Measurements from ENCODE around the gene TCF7L1. TPM values are rescaled to one million over a fixed set of nuclear protein-coding genes. Genes with fewer than 3 reads are reported as not detected.
A peak's percentile ranks its signal among the peaks of the same experiment; 100 is the strongest.

TCF7L1 gene, protein sequence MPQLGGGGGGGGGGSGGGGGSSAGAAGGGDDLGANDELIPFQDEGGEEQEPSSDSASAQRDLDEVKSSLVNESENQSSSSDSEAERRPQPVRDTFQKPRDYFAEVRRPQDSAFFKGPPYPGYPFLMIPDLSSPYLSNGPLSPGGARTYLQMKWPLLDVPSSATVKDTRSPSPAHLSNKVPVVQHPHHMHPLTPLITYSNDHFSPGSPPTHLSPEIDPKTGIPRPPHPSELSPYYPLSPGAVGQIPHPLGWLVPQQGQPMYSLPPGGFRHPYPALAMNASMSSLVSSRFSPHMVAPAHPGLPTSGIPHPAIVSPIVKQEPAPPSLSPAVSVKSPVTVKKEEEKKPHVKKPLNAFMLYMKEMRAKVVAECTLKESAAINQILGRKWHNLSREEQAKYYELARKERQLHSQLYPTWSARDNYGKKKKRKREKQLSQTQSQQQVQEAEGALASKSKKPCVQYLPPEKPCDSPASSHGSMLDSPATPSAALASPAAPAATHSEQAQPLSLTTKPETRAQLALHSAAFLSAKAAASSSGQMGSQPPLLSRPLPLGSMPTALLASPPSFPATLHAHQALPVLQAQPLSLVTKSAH
- 10 to 100 TPM; 56.7 to 62.1 (median 58.2) TPM for polyA plus RNA-seq (ENCODE audit: insufficient read length in 3 of 3)
- long read RNA-seq, donor 1, transcript TCF7L1-201 (12 exons, 2,968 nt) = major isoform, 6 of 6 reads
- long read RNA-seq, donor 1, partial matches to known transcripts = 0 of 6 reads
- long read RNA-seq, donor 1, other reads (novel, unspliced or antisense) = 0 of 6 reads
- long read RNA-seq, donor 2, transcript TCF7L1-201 (12 exons, 2,968 nt) = major isoform, 13 of 24 reads
- long read RNA-seq, donor 2, partial matches to known transcripts = 10 of 24 reads
- long read RNA-seq, donor 2, other reads (novel, unspliced or antisense) = 0 of 24 reads
- long read RNA-seq, donor 3, transcript TCF7L1-201 (12 exons, 2,968 nt) = major isoform, 11 of 25 reads
- long read RNA-seq, donor 3, partial matches to known transcripts = 14 of 25 reads
- long read RNA-seq, donor 3, other reads (novel, unspliced or antisense) = 0 of 25 reads
- long read RNA-seq, donor 4, transcript TCF7L1-201 (12 exons, 2,968 nt) = major isoform, 12 of 21 reads
- long read RNA-seq, donor 4, partial matches to known transcripts = 9 of 21 reads
- long read RNA-seq, donor 4, other reads (novel, unspliced or antisense) = 0 of 21 reads
- long read RNA-seq, donor 5, partial matches to known transcripts = 5 of 8 reads
- long read RNA-seq, donor 5, other reads (novel, unspliced or antisense) = 0 of 8 reads
- long read RNA-seq, donor 6, transcript TCF7L1-201 (12 exons, 2,968 nt) = major isoform, 12 of 23 reads
- long read RNA-seq, donor 6, partial matches to known transcripts = 10 of 23 reads
- long read RNA-seq, donor 6, other reads (novel, unspliced or antisense) = 0 of 23 reads
- long read RNA-seq, donor 7, transcript TCF7L1-201 (12 exons, 2,968 nt) = major isoform, 8 of 38 reads
- long read RNA-seq, donor 7, partial matches to known transcripts = 30 of 38 reads
- long read RNA-seq, donor 7, other reads (novel, unspliced or antisense) = 0 of 38 reads
- long read RNA-seq, donor 8, partial matches to known transcripts = 29 of 33 reads
- long read RNA-seq, donor 8, other reads (novel, unspliced or antisense) = 0 of 33 reads
- long read RNA-seq, donor 9, transcript TCF7L1-201 (12 exons, 2,968 nt) = major isoform, 11 of 19 reads
- long read RNA-seq, donor 9, partial matches to known transcripts = 8 of 19 reads
- long read RNA-seq, donor 9, other reads (novel, unspliced or antisense) = 0 of 19 reads
- long read RNA-seq, donor 10, transcript TCF7L1-201 (12 exons, 2,968 nt) = major isoform, 11 of 19 reads
- long read RNA-seq, donor 10, partial matches to known transcripts = 7 of 19 reads
- long read RNA-seq, donor 10, other reads (novel, unspliced or antisense) = 0 of 19 reads
- long read RNA-seq, donor 11, partial matches to known transcripts = 25 of 28 reads
- long read RNA-seq, donor 11, other reads (novel, unspliced or antisense) = 0 of 28 reads
- long read RNA-seq, donor 12, transcript TCF7L1-201 (12 exons, 2,968 nt) = major isoform, 13 of 74 reads
- long read RNA-seq, donor 12, partial matches to known transcripts = 61 of 74 reads
- long read RNA-seq, donor 12, other reads (novel, unspliced or antisense) = 0 of 74 reads
- long read RNA-seq, donor 13, transcript TCF7L1-201 (12 exons, 2,968 nt) = major isoform, 6 of 23 reads
- long read RNA-seq, donor 13, partial matches to known transcripts = 16 of 23 reads
- long read RNA-seq, donor 13, other reads (novel, unspliced or antisense) = 0 of 23 reads
- long read RNA-seq, donor 14 = 0 reads
- long read RNA-seq, donor 15, transcript TCF7L1-201 (12 exons, 2,968 nt) = major isoform, 9 of 22 reads
- long read RNA-seq, donor 15, partial matches to known transcripts = 11 of 22 reads
- long read RNA-seq, donor 15, other reads (novel, unspliced or antisense) = 0 of 22 reads
- long read RNA-seq, donor 16, transcript TCF7L1-201 (12 exons, 2,968 nt) = major isoform, 7 of 54 reads
- long read RNA-seq, donor 16, partial matches to known transcripts = 47 of 54 reads
- long read RNA-seq, donor 16, other reads (novel, unspliced or antisense) = 0 of 54 reads

DNA sequence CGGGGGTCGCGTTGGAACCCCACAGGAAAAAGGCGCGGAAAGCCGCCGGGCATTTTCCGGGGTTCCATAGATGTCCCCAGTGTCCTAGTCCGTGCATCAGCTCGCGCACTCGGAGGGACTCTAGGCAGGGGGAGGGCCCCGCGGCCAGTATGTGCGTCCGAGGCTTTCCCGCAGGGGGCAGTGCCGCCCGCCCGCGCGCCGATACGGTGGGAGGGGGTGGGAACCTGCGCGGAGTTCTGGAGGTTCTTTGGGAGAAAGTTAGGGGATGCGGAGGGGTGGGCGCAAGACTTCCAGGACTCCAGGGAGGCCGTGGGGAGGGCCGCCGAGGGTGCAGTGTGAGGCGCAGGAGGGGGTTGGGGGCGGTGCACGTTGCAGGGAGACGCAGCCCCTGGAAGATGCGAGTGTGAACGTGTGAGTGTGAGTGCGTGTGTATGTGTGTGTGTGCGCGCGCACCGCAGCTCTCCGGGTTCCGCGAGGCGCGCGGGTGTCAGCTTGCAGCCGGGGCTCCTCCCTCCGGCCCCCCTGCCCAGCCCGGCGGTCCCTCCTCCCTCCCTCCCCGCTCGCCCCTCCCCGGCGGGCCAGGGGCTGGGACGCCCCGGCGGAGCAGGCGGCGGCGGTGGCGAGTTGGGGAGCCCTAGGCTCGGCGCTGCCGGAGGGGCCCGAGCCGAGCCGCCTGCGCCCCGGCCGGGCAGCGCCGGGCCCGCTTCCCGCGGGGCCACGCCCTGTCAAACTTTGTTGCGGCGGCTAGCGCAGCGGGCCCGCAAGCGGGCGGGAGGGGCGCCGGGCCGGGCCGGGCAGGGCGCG, at the start of gene TCF7L1:
TSS of gene TCF7L1 (plus strand) at position 559 of the 804 bp plus-strand sequence. CDS start 293 bp downstream, outside the sequence.
- DNase-seq = peak; percentile 92

DNA sequence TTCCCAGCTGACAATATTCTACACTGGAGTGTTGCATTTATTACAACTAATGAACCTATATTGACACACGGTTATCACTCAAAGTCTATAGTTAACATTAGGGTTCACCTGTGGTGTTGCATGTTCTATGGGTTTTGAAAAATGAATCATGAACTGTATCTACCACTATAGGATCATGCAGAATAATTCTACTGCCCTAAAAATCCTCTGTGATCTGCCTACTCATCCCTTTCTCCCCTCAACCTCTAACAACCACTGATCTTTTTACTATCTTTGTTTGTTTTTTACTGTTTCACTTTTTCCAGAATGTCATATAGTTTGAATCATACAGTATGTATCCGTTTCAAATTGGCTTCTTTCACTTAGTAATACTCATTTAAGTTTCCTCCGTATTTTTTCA, 47.6 kb upstream of the TCF7L1 start:
- DNase-seq = no peak

DNA sequence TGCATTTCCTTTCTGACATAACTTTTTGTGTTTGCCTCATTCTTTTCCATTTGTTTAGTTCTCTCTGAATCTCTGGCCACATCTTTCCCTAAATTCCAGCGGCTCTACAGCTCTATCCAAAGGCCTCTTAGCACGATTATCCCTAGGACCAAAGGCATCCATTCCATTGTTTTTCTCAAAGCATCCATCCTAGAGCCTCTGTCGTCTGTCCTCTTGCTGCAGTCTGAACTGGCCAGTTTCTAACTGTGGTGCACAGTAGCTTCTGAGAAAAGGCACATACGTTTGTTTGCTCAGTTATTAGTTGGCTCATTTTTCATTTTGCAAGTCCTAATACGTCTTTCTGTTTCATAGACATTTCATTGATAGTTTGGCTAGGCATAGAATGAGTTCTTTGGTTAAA, 45.7 kb upstream of the TCF7L1 start:
- no peak for DNase-seq

DNA sequence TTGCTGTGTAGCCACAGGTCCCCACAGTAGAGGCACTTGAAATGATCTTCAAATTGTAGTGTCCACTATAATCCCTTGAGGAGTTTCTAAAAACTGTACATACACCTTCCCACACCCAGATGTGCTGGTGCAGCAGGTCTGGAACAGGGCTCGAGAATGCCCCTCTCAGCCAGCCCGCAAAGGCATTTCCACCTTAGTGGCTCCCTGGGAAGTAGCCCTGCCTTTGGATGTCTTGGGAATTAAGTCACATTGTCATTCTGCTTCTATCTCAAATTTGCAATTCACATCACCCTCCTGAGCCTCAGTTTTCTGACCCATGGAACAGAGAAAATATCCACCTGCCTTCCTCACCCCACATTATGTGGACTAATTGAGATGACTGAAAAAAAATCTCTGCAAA, 44.3 kb upstream of the TCF7L1 start:
- DNase-seq = no peak

DNA sequence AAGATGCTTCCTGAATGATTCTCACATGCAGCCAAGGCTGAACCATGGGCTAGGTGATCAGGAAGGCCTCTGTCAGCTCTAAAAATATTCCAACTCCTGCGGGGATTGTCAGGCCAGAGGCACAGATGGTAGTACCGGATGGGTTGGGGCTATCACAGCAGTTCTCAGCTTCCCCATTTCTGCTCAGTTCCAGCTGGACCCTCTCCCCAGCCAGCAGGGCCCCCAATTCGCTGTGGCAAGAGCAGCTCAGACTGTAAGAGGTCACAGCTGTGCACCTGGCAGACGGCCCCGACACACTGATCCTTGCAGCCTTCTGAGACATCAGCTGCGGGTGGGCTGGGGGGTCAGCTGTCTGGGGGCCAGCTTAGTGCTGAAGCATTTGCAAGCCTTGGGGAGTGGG, 43.6 kb upstream of the TCF7L1 start:
- DNase-seq = no peak

DNA sequence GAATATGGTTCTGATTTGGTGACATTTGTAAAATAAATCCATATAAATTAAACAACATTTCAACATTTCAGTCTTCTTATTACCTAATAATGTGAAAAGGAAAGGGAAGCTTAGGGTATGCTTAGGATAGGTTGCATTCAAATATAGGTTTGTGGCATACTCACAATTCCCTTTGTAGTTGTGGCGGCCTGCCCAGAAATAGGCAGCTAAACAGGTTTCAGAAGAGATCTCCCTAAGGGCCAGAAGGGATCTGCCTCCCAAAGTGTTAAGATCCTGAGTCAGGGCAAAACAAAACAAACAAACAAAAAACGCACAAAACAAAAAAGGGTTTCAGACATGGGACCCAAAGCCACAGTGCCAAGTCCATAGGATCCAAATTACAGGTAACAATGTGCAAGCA, 41.4 kb upstream of the TCF7L1 start:
- DNase-seq = no peak

DNA sequence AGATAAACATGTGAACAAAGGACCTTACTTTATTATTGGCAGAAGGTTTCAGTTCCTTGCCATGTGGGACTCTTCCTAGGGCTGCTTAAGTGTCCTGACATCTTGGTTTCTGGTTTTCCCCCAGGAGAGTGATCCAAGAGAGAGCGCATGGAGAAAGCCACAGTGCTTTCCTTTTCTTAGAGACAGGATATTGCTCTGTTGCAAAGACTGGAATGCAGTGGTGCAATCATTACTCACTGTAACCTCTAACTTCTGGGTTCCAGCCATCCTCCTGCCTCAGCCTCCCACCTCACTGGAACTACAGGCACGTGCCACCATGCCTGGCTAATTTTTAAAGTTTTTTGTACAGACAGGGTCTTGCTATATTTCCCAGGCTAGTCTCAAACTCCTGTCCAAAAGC, 38.1 kb upstream of the TCF7L1 start:
- DNase-seq = no peak

DNA sequence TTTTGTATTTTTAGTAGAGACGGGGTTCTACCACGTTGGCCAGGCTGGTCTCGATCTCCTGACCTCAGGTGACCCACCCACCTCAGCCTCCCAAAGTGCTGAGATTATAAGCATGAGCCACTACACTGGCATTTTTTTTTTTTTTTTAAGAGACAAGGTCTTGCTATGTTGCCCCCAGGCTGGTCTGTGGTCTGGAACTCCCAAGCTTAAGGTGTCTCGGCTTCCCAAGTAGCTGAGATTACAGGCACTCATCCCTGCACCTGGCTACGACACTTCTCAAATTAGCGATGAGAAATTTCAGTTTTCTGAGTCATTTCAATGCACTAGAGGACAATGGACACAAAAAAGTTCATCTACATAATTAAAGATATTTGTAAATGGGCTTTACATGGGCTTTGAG, 36.6 kb upstream of the TCF7L1 start:
- no peak for DNase-seq

DNA sequence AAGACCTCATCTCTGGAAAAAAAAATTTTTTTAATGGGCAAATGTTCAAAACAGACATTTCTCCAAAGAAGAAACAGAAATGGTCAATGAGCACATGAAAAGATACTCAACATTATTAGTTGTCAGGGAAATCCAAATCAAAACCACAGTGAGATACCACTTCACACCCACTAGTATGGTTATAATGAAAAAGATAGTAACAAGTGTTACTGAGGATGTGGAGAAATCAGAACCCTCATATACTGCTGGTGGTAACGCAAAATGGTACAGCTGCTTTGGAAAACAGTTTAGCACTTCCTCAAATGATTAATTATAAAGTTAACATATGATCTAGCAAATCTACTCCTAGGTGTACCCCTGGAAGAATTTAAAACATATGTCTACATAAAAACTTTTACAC, 29.0 kb upstream of the TCF7L1 start:
- DNase-seq = no peak

DNA sequence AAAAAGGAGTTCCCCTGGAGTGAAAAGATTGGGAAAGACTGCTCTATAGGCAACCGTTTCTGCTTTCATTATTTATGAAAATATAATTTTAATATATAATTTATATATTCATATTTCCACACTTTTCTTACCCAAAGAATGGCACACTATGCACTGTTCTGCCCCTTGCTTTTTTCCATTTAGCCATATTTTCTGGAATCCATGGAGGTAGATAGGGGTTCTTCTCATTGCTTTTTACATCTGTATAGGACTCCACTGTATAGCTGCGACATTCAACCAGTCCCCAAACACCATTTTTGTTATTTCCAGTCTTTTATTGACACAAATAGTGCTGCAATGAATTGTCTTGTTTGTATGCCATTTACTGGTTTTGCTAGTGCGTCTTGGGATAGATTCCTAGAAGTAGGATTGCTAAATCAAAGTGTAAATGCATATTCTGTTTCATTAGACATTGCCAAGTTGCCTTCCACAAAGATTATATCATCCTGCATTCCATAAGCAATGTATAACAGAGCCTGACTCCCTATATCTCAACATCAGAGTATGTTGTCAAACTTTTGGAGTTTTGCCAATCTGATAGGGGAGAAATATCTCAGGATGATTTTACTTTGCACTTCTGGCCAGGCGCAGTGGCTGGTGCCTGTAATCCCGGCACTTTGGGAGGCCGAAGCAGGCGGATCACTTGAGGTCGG, 26.6 kb upstream of the TCF7L1 start:
- DNase-seq = no peak

DNA sequence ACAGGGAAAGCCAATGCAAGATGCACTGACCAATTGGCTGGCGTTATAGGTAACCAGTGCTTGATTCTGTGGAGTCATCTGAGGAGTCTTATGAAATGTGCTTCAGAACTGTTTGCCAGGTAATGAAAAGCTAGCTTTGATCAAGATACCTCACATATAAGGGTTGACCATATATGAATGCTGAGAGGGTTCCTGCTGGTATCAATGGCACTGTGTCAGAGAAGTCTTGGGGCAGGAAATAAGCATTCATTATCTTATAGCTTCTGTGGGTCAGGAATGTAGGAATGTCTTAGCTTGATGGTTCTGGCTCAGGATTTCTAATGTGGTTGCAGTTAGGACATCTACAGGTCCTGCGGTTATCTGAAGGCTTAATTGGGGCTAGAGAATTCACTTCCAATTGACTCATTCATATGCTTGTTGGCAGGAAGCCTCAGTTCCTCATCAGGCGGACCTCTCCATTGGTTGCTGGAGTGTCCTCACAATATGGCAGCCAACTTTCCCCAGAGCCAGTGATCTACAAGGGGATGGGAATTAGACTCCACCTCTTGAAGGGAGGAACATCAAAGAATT, 22.1 kb upstream of the TCF7L1 start:
- no peak for DNase-seq

DNA sequence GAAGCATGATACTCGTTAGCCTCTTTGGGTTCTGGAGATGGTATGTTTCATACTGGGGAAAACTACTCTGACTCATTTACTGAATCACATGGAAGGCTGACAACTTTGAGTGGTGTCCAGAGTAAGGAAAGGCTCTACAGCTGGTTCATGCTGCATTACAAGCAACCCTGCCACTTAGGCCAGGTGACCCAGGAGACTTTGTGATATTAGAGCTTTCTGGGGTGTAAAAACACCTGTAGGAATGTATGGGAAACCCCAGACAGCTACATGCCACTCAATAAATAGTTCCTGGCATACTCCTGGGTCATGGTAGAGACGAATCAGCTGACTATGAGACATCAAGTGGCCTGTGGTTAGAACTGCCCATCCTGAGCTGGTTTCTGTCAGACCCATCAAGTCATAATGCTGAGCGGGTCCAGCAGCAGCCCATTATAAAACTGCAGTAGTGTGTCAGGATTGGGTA, 21.3 kb upstream of the TCF7L1 start:
- no peak for DNase-seq

DNA sequence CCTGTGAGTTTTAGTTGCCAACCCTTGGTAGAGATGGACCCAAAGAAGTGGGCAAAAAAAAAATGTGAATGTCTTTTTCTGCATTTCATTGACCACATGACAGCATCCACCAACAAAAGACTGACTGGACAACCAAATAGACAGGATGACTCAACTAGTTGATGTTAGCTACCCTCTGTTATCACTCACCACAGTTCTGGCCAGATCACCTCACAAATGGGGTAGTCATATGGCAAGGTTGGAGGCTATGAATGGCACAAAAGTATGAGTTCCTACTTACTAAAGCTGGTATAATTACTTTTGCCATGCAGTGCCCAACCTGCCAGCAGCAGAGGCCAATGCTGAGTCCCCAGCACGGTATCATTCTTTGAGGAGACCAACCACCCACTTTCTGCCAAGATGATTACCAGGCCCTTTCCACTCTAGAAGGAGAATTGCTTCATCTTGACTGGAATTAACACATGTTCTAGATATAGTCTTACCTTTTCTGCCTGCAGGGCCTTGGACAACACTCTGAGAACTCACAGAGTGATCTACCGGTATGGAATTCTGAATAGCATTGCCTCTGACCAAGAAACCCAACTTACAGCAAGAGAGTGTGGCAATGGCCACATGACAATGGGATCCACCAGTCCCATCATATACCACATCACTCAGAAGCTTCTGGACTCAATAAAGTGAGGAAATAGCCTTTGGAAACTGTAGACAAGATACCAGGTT, 20.1 kb upstream of the TCF7L1 start:
- DNase-seq = no peak

DNA sequence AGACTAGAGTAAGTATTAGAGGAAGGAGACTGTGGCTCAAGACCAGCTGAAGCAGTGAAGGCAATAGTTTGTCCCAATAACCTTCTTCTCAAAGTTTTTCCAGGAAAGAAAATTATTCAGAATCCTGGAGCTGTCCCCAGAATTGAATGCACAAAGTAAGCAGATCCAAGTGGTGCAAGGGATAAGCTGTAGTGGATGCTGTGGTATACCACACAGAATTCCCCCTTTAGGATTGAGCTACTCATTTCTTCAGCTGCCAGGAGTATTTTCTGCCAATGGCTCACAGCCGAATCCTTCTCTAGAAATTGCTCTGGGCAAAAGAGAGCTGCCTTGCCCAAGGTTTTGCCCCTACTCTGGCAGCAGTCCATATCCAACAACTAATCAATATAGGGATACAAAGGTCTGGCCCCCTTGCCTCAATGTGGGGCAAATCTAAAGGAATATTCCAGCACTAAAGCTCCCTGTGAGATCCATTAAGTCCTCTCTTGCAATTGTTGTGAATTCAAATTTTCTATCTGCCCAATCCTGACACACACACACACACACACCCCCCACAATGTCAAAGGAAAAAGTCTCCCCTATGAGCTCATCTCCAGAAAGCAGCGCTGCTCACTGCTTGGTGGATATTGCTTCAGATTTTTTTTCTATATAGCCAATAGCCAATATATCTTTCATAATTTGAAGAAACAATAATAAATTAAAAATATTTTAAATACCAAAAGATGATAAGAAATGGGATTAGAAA, 18.4 kb upstream of the TCF7L1 start:
- DNase-seq = no peak

DNA sequence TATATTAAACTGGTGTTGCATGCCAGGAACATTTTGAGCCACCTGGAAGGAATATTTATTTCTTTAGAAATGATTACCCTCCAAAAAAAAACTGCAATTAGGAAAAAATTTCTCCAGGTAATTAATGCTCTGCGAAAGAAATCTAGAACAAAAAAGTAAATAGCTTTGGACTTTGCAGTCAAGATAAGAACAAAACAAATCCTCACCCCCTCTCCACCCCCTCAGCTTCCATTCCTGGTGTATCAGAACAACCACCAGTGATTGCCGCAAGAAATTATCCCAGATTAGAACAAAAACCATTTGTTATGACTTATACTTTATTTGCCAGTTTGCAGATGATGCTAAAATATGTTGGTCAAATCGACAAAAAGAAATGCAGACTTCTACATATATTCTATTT, 17.0 kb upstream of the TCF7L1 start:
- DNase-seq = no peak

DNA sequence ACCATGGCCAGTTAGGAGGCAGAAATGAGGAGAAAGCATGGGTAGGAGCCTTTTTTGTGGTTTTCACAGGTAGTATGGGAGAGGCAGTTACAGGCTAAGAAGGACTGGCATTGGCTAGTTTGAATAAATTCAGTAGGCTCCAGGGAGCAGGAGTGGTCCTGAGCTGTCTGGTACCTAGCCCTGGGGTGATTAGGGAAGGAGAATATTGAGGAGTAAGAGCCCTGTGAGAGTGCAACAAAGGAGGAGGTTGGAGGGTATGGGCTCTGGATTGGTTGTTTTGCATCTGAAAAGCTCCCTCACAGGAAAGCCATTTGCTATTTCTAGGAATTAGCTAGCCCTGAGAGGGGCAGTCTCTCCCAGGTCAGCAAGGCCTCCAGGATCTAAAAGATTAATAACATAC, 13.3 kb upstream of the TCF7L1 start:
- DNase-seq = no peak
